AG20443 (cell line): ENCODE measurements around the gene WDR35.

Source experiments
- DNase-seq: peaks from one replicate; pipeline ENCODE4 v3.0.0; 2012; ENCODE audit warnings: low spot score, mixed read lengths

Gene WDR35

GRCh38 chr2:19868701-19869580, 121.0 kb downstream of the WDR35 start:
- peak; percentile 77 for DNase-seq

- no peak for DNase-seq
Observed at GRCh38 chr2:19868224-19868623, 121.7 kb downstream of the WDR35 start.

GRCh38 chr2:19866771-19867170, 123.1 kb downstream of the WDR35 start:
- no peak for DNase-seq

DNA sequence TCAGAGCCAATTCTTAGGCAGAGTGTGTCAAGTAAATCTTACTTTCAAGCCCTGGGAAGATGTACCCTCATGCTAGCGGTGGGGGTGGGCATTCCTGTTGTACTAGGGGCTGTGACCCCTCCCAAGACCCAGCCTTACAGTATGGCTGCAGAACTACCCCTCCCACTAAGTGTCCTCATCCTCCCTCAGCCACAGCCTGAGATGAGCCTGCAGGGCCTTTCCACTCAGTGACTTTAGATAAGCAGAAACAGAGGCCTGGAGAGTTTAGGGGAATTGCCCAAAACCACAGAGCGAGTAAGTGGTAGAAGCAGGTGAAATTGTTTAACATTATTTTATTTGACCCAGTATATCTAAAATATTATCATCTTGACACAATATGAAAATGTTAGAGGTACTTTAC, 124.8 kb downstream of the WDR35 start:
- no peak for DNase-seq

DNA sequence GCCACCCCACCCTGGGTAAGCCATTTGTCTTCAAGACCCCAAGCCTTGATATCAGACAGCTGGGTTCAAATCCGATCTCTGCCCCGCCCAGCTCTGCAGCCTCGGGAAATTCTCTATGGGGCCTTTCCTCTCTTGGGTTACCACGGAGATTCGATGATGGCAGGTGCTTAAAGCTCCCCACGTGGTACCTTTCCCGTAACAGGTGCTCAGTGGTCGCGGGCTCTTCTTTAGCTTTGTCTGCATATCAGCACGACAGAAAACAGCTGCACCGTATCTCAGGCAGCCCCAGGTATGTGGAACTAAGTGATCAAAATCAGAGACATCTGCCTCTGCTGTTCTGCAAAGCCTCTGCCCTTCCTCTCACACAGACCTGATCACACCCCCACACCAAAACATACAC, 125.5 kb downstream of the WDR35 start:
- no peak for DNase-seq

DNA sequence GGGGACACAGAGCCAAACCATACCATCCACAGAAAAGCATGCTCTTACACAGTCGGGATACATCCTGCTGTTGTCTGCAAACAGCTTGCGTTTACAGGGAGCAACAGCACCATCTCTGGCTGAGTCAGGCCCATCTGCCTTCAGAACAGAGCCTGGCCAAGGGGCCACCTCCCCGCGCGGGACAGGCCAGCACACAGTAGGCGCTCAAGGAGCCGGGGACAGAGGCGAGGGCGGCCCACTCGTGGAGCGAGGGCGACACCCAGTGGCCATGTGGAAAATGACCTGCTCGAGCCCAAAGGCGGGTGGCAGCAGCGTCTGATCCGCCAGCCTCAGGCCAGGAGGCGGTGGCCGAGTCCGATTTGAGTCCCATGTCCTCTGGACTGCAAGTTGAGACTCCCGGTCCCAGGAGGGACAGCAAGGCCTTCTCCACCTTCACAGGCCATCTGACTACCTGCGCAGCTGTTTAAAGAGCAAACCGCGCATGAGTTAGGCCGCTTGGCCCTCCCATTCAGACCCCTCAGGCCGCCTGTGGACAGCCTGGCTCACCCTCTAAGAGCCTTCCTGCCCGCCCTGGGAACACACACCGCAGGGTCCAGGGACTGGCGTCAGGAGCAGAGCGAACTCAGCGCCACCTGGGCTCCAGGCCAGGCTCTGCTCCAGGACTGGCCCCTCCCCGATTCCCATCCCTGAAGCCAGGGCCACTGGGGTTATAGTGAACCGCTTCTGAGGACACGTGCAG, 126.4 kb downstream of the WDR35 start:
- DNase-seq: peak; percentile 85

DNA sequence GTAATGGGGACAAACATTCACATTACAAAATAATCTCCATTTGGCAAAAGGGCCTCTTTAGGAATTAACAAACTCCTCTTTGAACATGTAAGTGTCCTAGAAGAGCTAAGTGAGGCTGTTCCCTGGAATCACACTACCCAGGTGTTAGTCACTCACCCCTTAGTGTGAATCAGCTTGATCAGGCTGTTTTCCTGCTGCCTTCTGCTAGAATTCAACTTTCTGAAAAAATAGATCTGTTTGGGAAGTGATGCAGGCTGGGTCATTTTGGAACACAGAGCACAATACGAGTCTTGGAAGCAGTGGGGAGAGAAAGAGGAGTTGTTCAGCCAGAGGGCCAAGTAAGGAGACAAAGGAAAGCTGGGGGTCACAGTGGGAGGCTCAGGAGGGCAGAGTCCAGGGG, 128.1 kb downstream of the WDR35 start:
- DNase-seq: peak; percentile 33
